ENCODE measurements around the gene TTC28. TPM values are rescaled to one million over a fixed set of nuclear protein-coding genes. Genes with fewer than 3 reads are reported as not detected.
"Not testable (repeated sequence)": the region's sequence is repeated elsewhere in the genome, so short reads cannot be mapped to it uniquely, and the experiment has no call there.

Gene TTC28
- total RNA-seq, 4 donors from 2014 or later = 49.8 to 99.7 (median 79.7) TPM

DNA sequence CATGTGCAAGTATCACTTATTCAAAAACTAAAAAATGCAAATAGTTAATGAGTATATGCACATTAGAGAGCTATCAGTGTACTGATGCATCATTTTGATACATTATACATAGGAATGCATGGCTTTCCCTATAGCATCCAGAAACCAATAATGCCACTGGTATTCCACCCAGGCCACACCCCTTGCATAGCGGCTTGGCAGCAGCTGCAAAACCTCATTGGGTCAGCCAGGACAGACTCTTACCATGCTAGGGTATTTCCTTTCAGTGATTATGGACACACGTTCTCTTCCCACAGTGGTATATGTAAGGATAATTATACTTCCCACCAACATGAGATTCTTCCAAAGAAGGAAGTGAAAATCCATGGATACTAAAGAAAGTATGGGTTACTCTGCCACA is 614.7 kb downstream of the TTC28 start:
- H3K9me3 ChIP-seq = no peaks in the 10 kb centered on the region
- DNase-seq = no peak
- H3K36me3 ChIP-seq = no peaks in the 10 kb centered on the region
- H3K27ac ChIP-seq = no peak overlapping the region
- no peaks in the 10 kb centered on the region for H3K4me1 ChIP-seq
- intact Hi-C loops (cut with DNase I) = no loop called here
- H3K4me3 ChIP-seq (replicated peaks in 1 of 3) = no peak overlapping the region
- H3K27me3 ChIP-seq = no peaks in the 10 kb centered on the region
- 94% methylated on average over 2 of the region's 2 CpGs for WGBS, 2 donors
- no peak for TF ChIP-seq POLR2A (IDR thresholded peaks at IDR 0.05)
- TF ChIP-seq, protein P1, sequence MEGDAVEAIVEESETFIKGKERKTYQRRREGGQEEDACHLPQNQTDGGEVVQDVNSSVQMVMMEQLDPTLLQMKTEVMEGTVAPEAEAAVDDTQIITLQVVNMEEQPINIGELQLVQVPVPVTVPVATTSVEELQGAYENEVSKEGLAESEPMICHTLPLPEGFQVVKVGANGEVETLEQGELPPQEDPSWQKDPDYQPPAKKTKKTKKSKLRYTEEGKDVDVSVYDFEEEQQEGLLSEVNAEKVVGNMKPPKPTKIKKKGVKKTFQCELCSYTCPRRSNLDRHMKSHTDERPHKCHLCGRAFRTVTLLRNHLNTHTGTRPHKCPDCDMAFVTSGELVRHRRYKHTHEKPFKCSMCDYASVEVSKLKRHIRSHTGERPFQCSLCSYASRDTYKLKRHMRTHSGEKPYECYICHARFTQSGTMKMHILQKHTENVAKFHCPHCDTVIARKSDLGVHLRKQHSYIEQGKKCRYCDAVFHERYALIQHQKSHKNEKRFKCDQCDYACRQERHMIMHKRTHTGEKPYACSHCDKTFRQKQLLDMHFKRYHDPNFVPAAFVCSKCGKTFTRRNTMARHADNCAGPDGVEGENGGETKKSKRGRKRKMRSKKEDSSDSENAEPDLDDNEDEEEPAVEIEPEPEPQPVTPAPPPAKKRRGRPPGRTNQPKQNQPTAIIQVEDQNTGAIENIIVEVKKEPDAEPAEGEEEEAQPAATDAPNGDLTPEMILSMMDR (IDR thresholded peaks at IDR 0.05) = no peak

GRCh38 chr22:28063656-28064055 is 616.0 kb downstream of the TTC28 start:
- no peak for DNase-seq
- WGBS, 2 donors = 95 to 97% methylated on average over 5 of the region's 5 CpGs
- no peaks in the 10 kb centered on the region for H3K9me3 ChIP-seq
- H3K27ac ChIP-seq = no peak overlapping the region
- no peak overlapping the region for H3K4me3 ChIP-seq (replicated peaks in 1 of 3)
- intact Hi-C loops (cut with DNase I) = no loop called here
- no peaks in the 10 kb centered on the region for H3K27me3 ChIP-seq
- no peaks in the 10 kb centered on the region for H3K4me1 ChIP-seq
- TF ChIP-seq, protein P1 (IDR thresholded peaks at IDR 0.05) = no peak
- no peak for TF ChIP-seq POLR2A (IDR thresholded peaks at IDR 0.05)
- no peaks in the 10 kb centered on the region for H3K36me3 ChIP-seq

GRCh38 chr22:28060594-28060993 is 619.0 kb downstream of the TTC28 start:
- H3K4me3 ChIP-seq (replicated peaks in 1 of 3); H3K27ac ChIP-seq; H3K4me1 ChIP-seq; H3K36me3 ChIP-seq; DNase-seq; intact Hi-C loops (cut with DNase I); H3K27me3 ChIP-seq; H3K9me3 ChIP-seq: not testable (repeated sequence)
- WGBS, 2 donors = 89 to 90% methylated on average over 2 of the region's 2 CpGs

DNA sequence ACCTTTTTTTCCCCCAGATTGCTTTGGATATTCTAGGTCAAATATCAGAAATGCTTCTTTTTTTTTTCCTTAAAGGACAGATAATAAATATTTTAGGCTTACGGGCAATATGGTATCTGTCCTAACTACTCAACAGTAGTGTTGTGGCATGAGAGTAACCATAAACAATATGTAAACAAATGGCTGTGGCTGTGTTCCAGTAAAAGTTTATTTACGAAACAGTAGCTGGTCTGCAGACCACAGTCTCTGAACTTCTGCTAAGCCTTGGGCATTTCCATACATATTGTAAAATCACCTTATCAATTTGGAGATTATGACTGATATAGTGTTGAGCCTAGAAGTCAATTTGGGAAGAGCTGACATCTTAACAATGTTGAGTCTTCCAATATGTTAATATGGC is 621.6 kb downstream of the TTC28 start:
- intact Hi-C loops (cut with DNase I) = no loop called here
- H3K9me3 ChIP-seq = no peaks in the 10 kb centered on the region
- no peaks in the 10 kb centered on the region for H3K36me3 ChIP-seq
- DNase-seq = no peak
- no peaks in the 10 kb centered on the region for H3K4me1 ChIP-seq
- no peak overlapping the region for H3K27ac ChIP-seq
- TF ChIP-seq POLR2A (IDR thresholded peaks at IDR 0.05) = no peak
- TF ChIP-seq, protein P1 (IDR thresholded peaks at IDR 0.05) = no peak
- no peaks in the 10 kb centered on the region for H3K27me3 ChIP-seq
- no peak overlapping the region for H3K4me3 ChIP-seq (replicated peaks in 1 of 3)
- WGBS, 2 donors = 90 to 98% methylated on average over 2 of the region's 2 CpGs

DNA sequence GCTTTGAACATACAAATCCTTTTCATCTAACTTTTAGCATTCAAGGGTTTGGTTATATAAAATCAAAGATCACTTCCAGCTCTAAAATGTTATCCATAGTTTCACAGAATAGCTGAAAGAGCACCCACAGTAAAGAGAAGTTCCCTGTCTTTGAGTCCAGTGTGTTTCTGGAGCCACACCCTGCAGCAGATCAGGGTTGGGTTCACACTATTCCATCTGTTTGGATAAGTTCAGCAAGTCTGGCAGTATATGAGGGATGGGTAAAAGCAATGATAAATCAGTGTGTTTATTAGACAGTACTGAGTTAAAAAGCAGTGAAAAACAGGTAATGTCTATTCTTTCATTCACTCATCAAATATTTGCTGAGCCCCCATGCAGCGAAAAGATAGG is 624.8 kb downstream of the TTC28 start:
- 97 to 100% methylated on average over 1 of the region's 1 CpG for WGBS, 2 donors
- Histone ChIP-seq H3K9me3 (no peaks in the 10 kb centered on the region), H3K27me3 (no peaks in the 10 kb centered on the region), H3K4me1 (no peaks in the 10 kb centered on the region), H3K36me3 (no peaks in the 10 kb centered on the region), H3K27ac (no peak overlapping the region), H3K4me3 (replicated peaks in 1 of 3) (no peak overlapping the region)
- no peak for TF ChIP-seq POLR2A (IDR thresholded peaks at IDR 0.05)
- TF ChIP-seq, protein P1 (IDR thresholded peaks at IDR 0.05) = no peak
- no peak for DNase-seq
- intact Hi-C loops (cut with DNase I) = loop anchor here (5.0 kb wide), 1 partner anchor 537 kb away; no protein-coding TSS in a partner anchor

Data from thyroid gland (tissue), 4 donors.